Activated CD4-positive, CD25-positive, alpha-beta regulatory T cell treated with anti-CD3 and anti-CD28 coated beads, Interleukin-2, amount 50 U/mL, for 16 hours (primary cell): ENCODE measurements around the gene SLC22A12.

ENCODE experiments used
- DNase-seq: peaks from one replicate; pipeline ENCODE4 v3.0.0-alpha.2; 2020; ENCODE audit warnings: low read depth, low spot score

The SLC22A12 gene

DNA sequence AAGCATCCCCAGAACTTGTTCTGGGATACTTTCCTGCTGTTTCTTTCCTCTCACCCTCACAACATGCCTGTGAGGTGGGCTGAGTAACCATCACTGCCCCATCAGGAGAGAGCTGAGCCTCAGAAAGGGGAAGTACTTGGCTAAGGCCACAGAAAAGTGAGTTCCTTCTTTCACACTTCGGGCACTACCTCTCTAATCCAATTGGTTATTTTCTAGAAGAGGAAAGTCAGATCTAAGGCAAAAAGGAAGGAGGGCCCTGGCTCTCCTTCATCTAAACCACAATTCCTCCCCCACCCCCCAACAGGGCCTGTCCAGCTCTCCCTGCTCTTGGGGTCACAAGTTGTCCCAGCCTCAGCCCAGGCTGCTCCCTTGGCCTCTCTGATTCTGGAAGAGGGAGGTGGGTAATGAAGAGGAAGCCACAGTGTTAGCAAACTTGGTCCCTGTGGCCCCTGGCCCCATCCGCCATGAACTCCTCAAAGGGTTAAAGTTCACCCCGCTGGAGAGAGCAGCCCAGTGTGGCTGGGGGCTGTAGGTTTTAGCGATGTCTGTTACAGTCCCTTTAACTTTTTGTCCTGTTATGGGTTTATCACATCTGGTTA lies 34.0 kb downstream of the SLC22A12 start:
- DNase-seq: no peak

DNA sequence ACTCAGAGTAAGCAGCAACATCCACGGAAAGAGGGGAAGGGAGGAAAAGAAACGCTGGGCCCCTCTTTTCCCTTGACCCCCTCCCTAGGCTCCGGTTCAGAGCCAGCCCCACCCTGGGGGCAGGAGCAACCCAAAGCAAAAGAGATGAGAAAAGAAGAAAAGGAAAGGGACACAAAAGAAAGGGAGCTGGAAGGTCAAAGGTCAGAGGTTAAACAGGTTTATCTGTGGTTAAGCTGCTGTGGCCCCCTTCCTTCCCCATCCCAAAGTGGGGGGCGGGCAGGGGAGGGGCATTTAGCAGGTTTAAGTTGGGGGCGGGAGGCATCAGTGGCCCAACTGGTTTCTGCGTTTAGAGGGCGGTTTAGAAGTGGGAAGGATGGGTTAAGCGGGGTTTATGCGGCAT lies 35.6 kb downstream of the SLC22A12 start:
- no peak for DNase-seq

DNA sequence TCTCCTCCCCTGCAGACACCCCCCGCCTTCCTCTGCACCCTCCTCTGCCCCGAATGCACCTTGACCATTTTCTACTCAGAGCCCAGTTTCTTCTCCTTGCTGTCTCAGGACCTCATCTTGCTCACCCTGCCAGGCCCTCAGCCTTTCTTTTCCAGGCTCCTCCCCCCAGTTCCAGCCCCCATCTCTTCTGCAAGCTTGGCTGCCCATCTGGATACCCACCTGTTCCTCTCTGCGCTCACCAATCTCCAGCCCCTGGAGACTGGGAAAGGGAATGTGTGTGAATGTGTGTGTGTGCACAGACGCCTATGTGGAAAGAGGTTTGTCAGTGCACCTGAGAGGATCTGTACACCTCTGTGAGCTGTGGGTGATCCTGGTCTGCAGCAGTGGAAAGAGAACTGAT lies 36.4 kb downstream of the SLC22A12 start:
- DNase-seq: no peak

DNA sequence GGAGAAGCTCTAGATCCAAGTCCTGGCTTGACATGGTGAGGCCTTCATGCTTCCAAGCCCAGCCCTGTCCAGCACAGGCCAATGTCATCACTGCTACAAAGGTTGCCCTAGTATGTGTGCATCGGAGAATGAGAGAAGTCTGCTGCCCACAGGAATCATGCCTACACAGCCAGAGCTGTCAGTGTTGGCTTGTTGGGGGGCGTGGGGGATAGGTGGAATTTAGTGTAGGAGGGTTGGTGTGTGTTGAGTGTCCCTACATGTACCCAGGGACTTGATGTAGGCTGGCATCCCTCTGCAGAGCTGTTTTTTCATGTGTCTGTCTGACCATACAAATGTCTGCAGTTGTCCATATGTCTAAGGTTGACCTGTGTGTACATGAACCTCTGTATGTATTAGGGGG lies 37.6 kb downstream of the SLC22A12 start:
- no peak for DNase-seq

DNA sequence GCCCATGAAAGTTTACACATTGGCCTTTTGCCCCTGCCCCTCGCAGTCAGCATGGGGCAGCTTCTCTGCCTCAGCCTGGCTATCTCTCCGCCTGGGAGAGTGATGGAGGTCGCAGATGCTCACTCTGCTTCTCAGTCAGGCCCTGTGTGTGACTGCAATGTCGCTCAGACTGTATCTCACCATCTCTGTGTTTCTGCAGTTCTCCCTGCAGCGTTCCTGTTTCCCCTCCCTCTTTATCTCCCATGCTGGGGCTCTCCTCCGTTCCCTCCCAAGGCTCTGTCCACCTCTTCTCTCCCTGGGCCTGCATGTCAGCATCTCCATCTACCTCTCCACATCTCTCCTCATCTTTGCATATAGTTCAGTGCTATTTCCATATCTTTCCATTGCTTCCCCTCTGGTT lies 38.1 kb downstream of the SLC22A12 start:
- DNase-seq: no peak

DNA sequence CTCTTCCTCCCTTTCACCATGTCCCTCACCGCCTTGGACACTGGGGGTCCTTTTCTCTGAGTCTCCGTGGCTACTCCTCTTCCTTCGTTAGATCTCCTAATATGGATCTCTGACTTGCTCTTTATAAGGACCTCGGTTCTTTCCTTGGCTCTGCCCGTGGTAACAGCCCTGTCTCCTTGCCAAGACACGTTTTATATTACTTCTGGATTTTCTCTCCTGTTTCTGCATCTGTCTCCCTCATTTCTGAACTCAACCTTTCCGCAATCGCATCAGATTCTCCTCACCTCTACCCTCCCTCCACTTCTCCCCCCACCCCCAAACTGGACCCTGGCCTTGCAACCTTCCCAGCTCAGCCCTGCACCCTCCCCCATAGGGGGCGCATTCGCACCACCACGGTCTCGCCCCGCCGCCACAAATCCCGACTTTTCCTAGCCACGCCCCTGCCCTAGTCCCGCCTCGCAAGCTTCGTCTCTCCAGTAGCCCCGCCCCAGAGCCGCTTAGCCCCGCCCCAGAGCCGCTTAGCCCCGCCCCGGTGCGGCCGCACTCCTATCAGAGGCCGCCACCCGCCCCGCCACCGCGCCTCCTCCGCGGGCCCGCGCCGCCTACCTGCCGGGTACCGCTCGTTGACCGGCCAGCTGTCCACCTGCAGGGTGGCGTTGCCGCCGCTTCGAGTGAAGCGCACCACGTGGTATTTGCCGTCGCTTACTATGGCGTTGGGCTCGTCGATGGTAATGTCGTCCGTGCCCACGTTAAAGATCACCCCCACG lies 39.0 kb downstream of the SLC22A12 start:
- DNase-seq: no peak

DNA sequence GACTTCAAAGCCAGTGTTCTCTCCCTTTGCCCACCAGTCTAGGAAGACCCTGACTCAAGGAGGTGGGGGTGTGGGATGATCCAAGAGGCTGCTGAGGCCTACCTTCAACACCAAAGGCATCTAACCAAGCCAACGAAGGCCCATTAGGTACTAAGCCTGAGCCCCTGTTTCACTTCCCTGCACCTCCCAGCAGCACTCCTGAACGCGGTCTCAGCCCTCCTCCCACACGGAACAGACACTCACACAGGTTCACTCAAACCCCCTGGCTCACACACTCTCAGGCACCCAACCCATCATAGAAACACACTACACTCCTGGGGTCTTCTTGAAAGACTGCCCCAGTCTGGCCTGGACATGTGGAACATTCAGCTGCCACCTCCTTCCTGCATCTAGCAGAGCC lies 40.7 kb downstream of the SLC22A12 start:
- DNase-seq: no peak

DNA sequence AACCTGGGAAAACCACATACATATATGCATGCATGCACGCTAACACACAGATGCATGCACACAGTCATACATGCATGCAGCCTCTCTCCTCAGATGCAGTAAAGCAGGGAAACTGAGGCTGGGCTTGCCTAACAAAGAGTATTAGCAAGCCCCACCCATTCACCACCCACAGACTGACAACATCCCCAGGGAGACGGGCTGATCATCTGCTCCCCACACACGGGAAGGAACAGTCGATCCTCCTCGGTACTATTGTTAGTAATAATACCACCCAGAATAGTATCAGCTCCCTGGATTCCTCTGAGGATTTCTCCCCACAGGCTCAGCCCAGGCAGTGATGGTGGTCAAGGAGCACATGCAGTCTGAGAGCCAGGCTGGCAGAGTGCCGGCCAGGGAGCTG lies 41.2 kb downstream of the SLC22A12 start:
- DNase-seq: no peak

DNA sequence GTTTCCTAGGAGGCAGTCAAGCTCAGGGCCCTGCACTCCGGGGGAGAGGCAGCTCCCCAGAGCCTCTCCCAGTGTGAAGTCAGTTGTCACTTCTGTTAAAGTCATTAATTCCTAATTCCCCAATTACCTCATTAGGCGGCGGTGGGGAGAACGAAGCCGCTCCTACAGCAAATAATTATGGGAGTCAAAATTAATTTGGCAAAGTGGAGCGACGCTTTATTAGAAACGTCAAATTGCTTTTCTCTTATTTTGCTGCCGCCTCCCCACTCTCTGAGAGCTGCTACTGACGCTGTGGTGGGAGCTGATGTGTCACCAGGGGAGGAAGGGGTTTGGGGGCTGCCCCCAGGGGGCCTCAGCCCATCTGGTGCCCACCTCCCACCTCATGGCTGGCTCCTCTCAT lies 41.6 kb downstream of the SLC22A12 start:
- no peak for DNase-seq

DNA sequence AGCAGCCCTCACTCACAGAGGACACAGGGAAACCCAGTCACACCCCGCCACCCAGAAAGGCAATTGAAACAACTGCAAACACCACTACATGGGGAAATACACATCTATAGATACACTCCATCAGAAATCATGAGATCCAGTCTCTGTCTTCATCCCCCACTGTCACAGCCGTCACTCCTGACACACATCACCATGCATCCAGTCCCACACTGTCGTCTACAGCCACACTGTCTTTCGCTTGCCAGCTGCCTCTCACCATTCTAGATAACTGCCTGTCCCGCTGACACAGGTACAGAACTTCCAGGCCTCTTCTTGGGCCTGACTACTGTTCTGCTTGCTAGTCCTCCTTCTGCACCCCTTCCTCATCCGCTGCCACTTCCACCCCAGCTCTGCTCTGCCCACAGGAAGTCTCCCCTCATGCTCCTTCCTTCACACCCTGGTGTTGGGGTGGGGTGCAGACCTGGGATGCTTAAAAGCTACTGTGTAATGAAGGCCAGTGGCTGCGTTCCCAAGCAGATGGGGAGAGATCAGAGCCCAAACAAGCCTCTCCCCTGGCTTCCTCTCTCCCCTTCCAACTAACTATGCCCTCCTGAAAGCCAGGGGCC lies 42.6 kb downstream of the SLC22A12 start:
- DNase-seq: no peak

DNA sequence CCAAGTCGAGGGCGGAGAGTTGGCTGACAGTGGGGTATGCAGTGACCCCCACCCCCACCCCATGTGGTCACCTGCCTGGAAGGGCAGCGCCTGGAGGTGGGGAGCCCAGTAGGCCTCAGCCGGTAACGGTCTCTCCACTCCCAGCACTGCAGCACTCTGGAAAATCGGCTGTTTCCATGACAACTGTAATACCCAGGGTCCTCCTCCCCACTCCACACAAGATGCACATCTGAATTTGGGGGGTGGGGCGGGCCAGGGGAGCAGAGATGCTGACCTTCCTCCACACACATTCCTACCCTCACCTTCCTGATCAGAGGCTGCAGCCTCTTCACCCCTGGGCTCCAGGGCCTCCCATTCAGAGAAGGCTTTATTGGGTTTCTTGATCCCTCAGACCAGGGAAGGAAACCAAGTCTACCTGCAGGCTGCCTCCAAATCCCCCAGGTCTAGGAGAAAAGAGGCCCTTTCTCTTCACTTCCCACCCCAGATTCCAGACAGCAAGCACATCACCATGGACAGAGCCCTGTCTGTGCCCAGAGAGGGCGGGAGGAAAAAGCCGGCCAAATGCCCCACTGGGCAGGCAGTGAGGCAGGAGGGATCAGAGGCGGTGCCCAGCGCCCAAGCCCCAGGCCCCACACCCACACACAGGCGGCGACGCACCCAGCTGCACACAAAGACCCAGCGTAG lies 46.5 kb downstream of the SLC22A12 start:
- no peak for DNase-seq

DNA sequence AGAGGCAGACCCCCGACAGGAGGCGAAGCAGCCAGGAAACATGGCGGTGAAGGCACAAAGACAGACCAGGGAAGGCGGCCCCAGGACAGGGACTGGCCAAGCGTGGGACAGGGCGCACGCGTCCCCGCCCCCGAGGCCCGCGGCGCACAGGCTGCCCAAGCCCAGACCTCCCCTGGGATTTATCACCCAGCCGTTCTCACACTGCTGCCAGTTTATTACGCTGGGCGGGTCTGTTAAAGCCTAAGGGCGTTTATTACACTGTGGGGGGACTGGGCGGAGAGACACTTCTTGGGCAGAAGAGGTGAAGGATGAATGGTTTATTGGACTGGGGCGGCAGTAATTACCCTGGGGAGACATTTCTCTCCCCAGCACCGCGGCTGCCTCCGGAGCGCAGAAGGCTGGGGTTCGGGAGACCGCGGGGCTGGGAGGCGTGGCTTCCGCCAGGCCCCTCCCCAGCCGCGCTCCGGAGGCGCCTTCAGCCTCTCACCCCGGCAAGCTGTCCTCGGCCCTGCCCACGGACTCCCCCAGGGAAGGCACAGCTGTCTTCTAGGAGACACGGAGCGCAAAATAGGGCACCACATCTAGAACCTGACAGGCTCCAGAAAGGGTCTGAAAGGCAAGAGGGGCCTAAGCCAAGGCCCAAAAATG lies 47.1 kb downstream of the SLC22A12 start:
- DNase-seq: no peak

DNA sequence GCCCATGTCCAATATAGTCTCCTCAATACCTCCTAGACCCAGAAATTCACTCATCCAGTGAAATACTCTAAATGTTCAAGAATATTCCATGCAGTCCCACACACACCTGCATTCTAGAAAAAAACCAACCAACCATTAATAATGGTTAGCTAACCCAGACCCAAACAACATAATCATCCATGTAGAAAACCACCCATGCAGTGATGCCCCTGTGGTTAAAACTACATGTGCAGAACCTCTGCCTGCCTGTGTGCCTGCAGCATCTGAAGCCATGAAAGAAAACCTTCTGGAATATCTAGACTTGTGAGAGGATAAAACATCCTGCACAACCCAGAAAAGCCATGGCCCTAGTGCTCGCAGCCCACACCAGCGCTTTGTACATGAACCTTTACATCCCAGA lies 47.8 kb downstream of the SLC22A12 start:
- no peak for DNase-seq

DNA sequence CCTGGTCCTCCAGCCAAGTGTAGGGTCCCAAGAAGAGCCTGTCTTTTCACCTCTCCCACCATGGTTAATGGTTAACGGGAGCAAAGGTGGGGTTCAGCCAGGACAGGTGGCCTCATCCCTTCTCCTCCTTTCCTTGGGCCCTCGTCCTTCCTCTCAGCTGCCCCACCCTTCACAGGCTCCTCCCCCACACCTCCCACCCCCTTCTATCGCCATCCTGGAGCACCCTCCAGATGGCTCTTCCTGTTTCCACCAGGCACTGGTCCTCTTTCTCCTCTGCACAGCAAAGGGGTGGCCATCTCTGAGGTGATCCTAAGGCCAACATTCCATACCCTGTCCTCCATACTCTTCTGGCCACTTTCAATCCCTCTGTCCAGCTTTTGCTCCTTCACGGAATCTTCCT lies 48.9 kb downstream of the SLC22A12 start:
- DNase-seq: no peak

DNA sequence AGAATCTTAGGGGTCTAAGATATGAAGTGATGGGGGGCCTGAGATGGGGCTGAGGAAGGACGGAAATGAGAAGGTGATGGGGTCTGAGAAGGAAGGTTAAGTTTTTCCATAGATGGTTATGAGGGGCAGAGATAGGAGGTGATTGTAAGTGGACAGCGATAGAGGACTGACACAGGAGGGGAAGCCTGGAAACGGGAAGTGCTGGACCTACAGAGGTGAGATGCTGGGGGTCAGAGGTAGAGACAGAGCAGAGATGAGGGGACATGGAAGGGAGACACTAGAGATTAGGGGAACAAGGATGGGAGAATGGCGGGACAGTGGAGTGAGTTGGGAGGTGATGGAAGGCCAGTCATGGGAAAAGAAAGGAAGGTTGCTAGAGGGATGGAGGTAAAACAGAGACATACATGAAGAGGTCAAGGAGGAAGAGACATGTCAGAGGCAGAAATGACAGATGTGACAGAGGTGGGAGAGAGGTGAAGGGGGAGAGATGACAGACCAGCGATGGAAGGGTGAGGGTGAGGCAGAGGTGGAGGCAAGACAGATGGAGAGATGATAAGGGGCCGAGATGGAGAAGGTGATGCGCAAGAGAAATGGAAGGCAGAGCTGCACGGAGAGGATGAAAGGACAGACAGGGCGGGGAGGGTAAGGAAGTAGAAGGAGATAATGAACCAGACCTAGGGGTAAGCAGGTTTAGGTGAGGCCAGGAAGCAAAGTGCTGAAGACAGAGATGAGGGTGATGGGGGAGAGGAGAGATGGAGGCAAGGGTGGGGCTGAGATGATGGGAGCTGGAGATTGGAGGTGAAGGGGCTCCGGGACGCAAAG lies 50.8 kb downstream of the SLC22A12 start:
- no peak for DNase-seq

DNA sequence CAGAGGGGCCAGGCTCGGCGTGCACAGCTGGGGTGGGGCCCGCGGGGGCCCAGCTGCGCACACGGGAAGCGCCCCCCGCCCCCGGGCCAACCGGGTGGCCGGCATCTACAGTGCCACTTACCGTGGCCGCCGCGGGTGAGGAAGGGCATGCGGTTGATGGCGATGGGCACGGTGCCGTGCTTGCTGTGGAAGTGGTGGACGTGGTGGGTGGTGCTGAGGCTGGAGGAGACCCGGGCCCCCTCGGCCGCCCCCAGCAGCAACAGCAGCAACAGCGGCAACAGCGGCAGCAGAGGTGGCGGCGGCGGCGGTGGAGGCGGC lies 51.4 kb downstream of the SLC22A12 start:
- DNase-seq: no peak

DNA sequence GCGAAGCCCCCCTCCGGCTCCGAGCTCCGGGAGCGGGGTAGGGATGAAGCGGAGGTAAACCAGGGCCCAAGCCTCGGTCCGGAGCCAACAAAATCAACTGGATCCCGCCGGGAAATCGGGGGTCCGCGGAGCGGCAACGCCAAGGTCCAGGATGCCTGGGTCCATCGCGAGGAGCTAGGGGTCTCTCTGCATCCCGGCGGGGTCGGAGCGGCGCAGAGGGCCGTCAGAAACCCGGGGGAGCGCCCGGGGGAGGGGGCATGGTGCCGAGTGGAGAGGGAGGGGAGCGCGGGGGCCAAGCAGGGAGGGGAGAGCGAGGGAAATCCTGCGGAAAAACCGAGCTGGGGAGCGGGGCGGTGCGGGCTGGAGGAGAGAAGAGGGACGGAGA lies 51.8 kb downstream of the SLC22A12 start:
- DNase-seq: no peak

DNA sequence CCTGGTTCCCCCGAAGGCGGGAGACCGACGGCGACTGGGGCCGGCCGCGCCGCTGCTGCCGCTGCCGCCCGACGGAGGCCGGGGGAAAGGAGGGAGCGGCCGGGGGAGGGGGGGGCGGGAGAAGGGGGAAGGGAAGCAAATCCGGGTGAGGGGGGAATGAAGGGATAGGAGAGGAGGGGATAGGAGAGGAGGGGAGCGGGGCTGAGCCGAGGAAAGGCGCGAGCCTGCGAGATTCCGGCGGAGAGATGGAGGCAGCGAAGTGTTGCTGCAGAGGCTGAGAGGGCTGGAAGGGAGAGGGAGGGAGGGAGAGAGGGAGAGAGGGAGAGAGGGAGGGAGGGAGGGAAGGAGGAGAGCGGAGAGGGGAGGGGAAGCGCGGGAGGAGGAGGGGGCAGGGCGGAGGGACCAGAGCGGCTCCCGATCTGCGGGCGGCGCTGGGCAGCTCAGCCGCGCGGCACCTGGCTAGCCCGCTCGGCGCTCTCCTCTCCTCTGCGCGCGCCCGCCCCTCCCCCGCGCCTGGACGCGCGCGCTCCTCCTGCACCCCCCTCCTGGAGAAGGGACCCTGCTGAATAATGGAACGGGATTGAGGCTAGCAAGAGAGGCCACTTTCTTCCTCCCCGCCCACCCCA lies 52.3 kb downstream of the SLC22A12 start:
- no peak for DNase-seq

DNA sequence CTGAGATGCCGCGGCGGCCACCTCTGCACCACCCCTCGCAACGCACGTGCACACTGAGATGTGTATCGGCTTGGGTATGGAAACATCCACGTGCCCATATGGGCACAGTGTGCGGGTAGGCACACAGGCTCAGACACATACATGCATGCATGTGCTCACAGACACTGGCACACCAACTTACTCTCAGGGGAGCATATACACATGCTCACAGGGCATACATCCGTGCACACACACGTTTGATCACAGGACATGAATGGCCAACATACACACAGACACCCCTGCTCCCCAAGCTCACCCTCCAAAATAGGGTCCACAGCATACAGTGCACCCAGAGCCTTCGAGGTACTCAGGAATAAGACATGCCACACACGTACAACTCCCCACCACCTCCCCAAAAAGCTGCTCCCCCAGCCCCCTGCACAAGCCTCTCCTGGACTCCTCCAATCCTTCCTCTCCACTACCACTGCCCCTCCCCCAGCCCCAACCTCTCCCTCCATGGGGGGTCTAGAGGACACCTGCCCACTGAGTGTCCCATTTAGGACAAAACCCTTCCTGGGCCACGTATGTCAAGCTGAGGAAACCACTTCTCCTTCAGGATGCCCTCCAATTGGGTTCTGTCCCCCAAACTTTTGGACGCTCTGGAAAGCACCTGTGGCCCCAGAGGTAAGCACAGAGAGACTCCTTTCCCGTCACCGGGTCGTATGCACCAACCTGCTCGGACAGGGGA lies 53.1 kb downstream of the SLC22A12 start:
- no peak for DNase-seq

DNA sequence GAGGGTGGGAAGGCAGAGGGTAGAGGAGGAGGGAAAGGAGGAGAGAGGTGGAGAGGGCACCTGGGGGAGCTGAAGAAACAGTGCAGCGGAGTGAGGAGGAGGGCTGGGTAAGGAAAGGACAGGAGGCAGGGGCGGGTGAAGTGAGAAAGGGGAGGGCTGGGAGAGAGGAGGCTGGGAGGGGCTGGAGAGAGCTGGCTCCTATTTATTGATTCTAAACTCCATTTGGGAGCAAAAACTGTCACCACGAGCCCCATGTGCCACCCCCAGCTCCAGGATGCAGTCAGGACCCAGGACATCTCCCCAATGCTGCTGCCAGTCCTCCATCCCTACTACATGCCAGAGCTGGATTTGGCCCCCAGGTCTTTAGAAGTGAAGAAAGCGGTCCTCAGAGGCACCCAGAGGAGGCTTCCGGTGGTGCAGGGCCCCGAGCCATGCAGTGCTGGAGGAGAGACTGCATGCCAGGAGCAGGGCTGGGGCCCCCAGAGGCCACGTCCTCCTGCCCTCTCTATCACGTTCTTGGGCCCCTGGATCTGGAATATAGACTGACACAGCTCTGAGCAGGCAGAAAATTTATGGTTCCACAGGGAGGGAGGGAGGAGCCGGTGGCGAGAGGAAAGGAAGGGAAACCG lies 53.7 kb downstream of the SLC22A12 start:
- no peak for DNase-seq
